Spinal cord (tissue), 10 donors: Measurements from ENCODE around the gene EFCAB10. TPM values are rescaled to one million over a fixed set of nuclear protein-coding genes. Genes with fewer than 3 reads are reported as not detected.

Experiments used
- DNase-seq, 6 donors: peaks; one replicate each; pipeline versions ENCODE4 v3.0.0 to v3.0.0-alpha.2; 2013 to 2015; ENCODE audit warnings: low spot score in 6 of 6, low read depth in 4 of 6
- H3K27ac ChIP-seq: one replicate; pipeline ENCODE4 v1.5.1; 2013; ENCODE audit warnings: low read depth, low read length, control low read depth
- H3K27me3 ChIP-seq: one replicate; pipeline ENCODE4 v1.6.1; 2013; ENCODE audit warnings: low read length; ENCODE audit not compliant: control insufficient read depth, insufficient read depth
- H3K36me3 ChIP-seq: one replicate; pipeline ENCODE4 v1.6.1; 2013; ENCODE audit warnings: low read length; ENCODE audit not compliant: control insufficient read depth, insufficient read depth
- H3K4me1 ChIP-seq: one replicate; pipeline ENCODE4 v1.6.1; 2013; ENCODE audit warnings: low read length; ENCODE audit not compliant: control insufficient read depth, insufficient read depth
- H3K4me3 ChIP-seq: one replicate; pipeline ENCODE4 v1.5.1; 2013; ENCODE audit warnings: low read depth, low read length, control low read depth
- H3K9me3 ChIP-seq: one replicate; pipeline ENCODE4 v1.6.1; 2013; ENCODE audit warnings: low read length; ENCODE audit not compliant: control insufficient read depth, insufficient read depth
- WGBS: methylation state at CpG from one replicate; pipeline ENCODE4 v1.1.5; 2013; ENCODE audit warnings: missing lambda C conversion rate; ENCODE audit not compliant: insufficient coverage; 5-methylcytosine and 5-hydroxymethylcytosine counted together
- long read RNA-seq, 4 donors: transcript quantifications; one replicate each; lab custom pipeline, GENCODE V29; 2026
- polyA plus RNA-seq, 2 donors: library from polyadenylated mRNA; unstranded; fragments of 120-200 nt; gene quantifications; one replicate each; pipeline ENCODE4 v1.2.1, GENCODE V29; 2013; ENCODE audit not compliant: insufficient read length in 2 of 2
- total RNA-seq, 2 donors: library from RNA; depleted of rRNA in 1 of 2; stranded (reverse); fragments of 120-200 nt in 1 of 2; fragments of >200 nt in 1 of 2; gene quantifications; one replicate each; pipeline versions ENCODE4 v1.2.3 to v1.2.4, GENCODE V29; 2013 to 2014
- donor health status: healthy.

EFCAB10 gene
- total RNA-seq (1 to 10 TPM; 5.2 to 6.9 TPM), polyA plus RNA-seq (10 to 100 TPM in 1 of 2 donors, 1 to 10 TPM in 1; 6.0 to 10.1 TPM)
- long read RNA-seq, donor 1, result 0 reads
- long read RNA-seq, donor 2, result 0 reads
- long read RNA-seq, donor 3, partial matches to known transcripts, result 0 of 3 reads
- long read RNA-seq, donor 3, other reads (novel, unspliced or antisense), result 0 of 3 reads
- long read RNA-seq, donor 4, partial matches to known transcripts, result 0 of 2 reads
- long read RNA-seq, donor 4, other reads (novel, unspliced or antisense), result 0 of 2 reads

GRCh38 chr7:105581066-105581811 is at the start of gene EFCAB10:
EFCAB10 (minus strand) TSS chr7:105581493; CDS start chr7:105581463, 30 bp downstream.
- Histone ChIP-seq H3K27me3 (no peaks in the 10 kb centered on the region), H3K9me3 (no peaks in the 10 kb centered on the region), H3K36me3 (no peaks in the 10 kb centered on the region), H3K27ac (no peak within 1 kb of the TSS), H3K4me1 (peaks cover 9% of the 10 kb centered on the region), H3K4me3 (peak within 1 kb of the TSS; percentile 44)
- WGBS, result 4% methylated on average over 35 of the region's 36 CpGs
- peak; percentile 52 to 96 (median 68) for DNase-seq

GRCh38 chr7:105625986-105626385 is 44.7 kb upstream of the EFCAB10 start:
- no CpG with 5 or more reads among the region's 2 CpGs for WGBS
- Histone ChIP-seq H3K9me3 (no peaks in the 10 kb centered on the region), H3K27me3 (no peaks in the 10 kb centered on the region), H3K4me1 (peaks cover 9% of the 10 kb centered on the region), H3K4me3 (no peak overlapping the region), H3K36me3 (peaks cover 4% of the 10 kb centered on the region), H3K27ac (no peak overlapping the region)
- DNase-seq, result no peak

GRCh38 chr7:105623906-105624305 is 42.6 kb upstream of the EFCAB10 start:
- Histone ChIP-seq H3K36me3 (peaks cover 4% of the 10 kb centered on the region), H3K4me1 (peaks cover 16% of the 10 kb centered on the region), H3K27me3 (no peaks in the 10 kb centered on the region), H3K9me3 (no peaks in the 10 kb centered on the region), H3K4me3 (no peak overlapping the region), H3K27ac (no peak overlapping the region)
- no peak for DNase-seq
- WGBS, result 99% methylated on average over 14 of the region's 15 CpGs

GRCh38 chr7:105623378-105623777 is 42.1 kb upstream of the EFCAB10 start:
- Histone ChIP-seq H3K4me3 (no peak overlapping the region), H3K27me3 (no peaks in the 10 kb centered on the region), H3K4me1 (peaks cover 16% of the 10 kb centered on the region), H3K27ac (no peak overlapping the region), H3K36me3 (peaks cover 4% of the 10 kb centered on the region), H3K9me3 (no peaks in the 10 kb centered on the region)
- no peak for DNase-seq
- 81% methylated on average over 4 of the region's 5 CpGs for WGBS

GRCh38 chr7:105622106-105622731 is 40.9 kb upstream of the EFCAB10 start:
- no peaks in the 10 kb centered on the region for H3K9me3 ChIP-seq
- no peak overlapping the region for H3K4me3 ChIP-seq
- peaks cover 11% of the 10 kb centered on the region for H3K36me3 ChIP-seq
- peaks cover 20% of the 10 kb centered on the region for H3K4me1 ChIP-seq
- H3K27ac ChIP-seq, result peak overlapping the region; percentile 52
- peak in 1 of 6 donors; percentile 73 for DNase-seq
- no peaks in the 10 kb centered on the region for H3K27me3 ChIP-seq
- WGBS, result 53% methylated on average over 11 of the region's 15 CpGs

GRCh38 chr7:105621617-105622016 is 40.3 kb upstream of the EFCAB10 start:
- peak overlapping the region; percentile 52 for H3K27ac ChIP-seq
- peak in 4 of 6 donors; percentile 39 to 93 (median 73) for DNase-seq

GRCh38 chr7:105621176-105621575 is 39.9 kb upstream of the EFCAB10 start:
- Histone ChIP-seq H3K27me3 (no peaks in the 10 kb centered on the region), H3K9me3 (no peaks in the 10 kb centered on the region), H3K4me3 (no peak overlapping the region), H3K27ac (no peak overlapping the region), H3K36me3 (peaks cover 11% of the 10 kb centered on the region), H3K4me1 (peaks cover 20% of the 10 kb centered on the region)
- no peak for DNase-seq
- WGBS, result no CpG with 5 or more reads among the region's 2 CpGs

More at GRCh38 chr7:105621617-105622016, 40.3 kb upstream of the EFCAB10 start:
- no CpG with 5 or more reads among the region's 3 CpGs for WGBS
- no peaks in the 10 kb centered on the region for H3K27me3 ChIP-seq
- H3K4me1 ChIP-seq, result peaks cover 20% of the 10 kb centered on the region
- peaks cover 11% of the 10 kb centered on the region for H3K36me3 ChIP-seq
- H3K4me3 ChIP-seq, result no peak overlapping the region
- no peaks in the 10 kb centered on the region for H3K9me3 ChIP-seq

GRCh38 chr7:105619590-105619989 is 38.3 kb upstream of the EFCAB10 start:
- no peak for DNase-seq
- Histone ChIP-seq H3K9me3 (no peaks in the 10 kb centered on the region), H3K4me3 (no peak overlapping the region), H3K27me3 (no peaks in the 10 kb centered on the region), H3K36me3 (peaks cover 24% of the 10 kb centered on the region), H3K4me1 (peaks cover 20% of the 10 kb centered on the region), H3K27ac (no peak overlapping the region)
- WGBS, result 96% methylated on average over 3 of the region's 4 CpGs

GRCh38 chr7:105618016-105618296 is 36.7 kb upstream of the EFCAB10 start:
- no peak for DNase-seq
- peaks cover 20% of the 10 kb centered on the region for H3K4me1 ChIP-seq
- H3K9me3 ChIP-seq, result no peaks in the 10 kb centered on the region
- H3K27ac ChIP-seq, result no peak overlapping the region
- H3K4me3 ChIP-seq, result no peak overlapping the region
- H3K36me3 ChIP-seq, result peaks cover 36% of the 10 kb centered on the region
- 82% methylated on average over 2 of the region's 5 CpGs for WGBS
- H3K27me3 ChIP-seq, result no peaks in the 10 kb centered on the region
